H54 (cell line): ENCODE measurements around the gene GIGYF2.
"Not testable (repeated sequence)": the region's sequence is repeated elsewhere in the genome, so short reads cannot be mapped to it uniquely, and the experiment has no call there.

Experiments used
- DNase-seq: peaks from one replicate; pipeline ENCODE4 v3.0.0; 2011; ENCODE audit warnings: low spot score, mixed read lengths; ENCODE audit not compliant: insufficient read length
- FAIRE-seq: peaks from 3 replicates; lab custom pipeline; 2011; peaks lifted over from hg19 to GRCh38; lab: Jason Lieb, UNC
- POLR2A ChIP-seq: IDR thresholded peaks from 2 replicates; pipeline ENCODE4 v1.6.1; 2011; ENCODE audit warnings: low read depth, mild to moderate bottlenecking, low read length

The GIGYF2 gene

GRCh38 chr2:232668805-232669444 lies 28.2 kb upstream of the GIGYF2 start:
- no peak for TF ChIP-seq POLR2A
- no peak for DNase-seq
- no peak for FAIRE-seq

GRCh38 chr2:232672588-232672987 lies 24.5 kb upstream of the GIGYF2 start:
- FAIRE-seq (no peak), DNase-seq (no peak)
- TF ChIP-seq POLR2A = no peak

- no peak for TF ChIP-seq POLR2A
- DNase-seq (no peak), FAIRE-seq (no peak)
Observed at GRCh38 chr2:232674491-232674890, 22.6 kb upstream of the GIGYF2 start.

GRCh38 chr2:232675381-232675780 lies 21.8 kb upstream of the GIGYF2 start:
- no peak for TF ChIP-seq POLR2A
- FAIRE-seq = no peak
- no peak for DNase-seq

GRCh38 chr2:232680006-232680405 lies 17.1 kb upstream of the GIGYF2 start:
- DNase-seq = no peak
- no peak for FAIRE-seq
- no peak for TF ChIP-seq POLR2A

- no peak for TF ChIP-seq POLR2A
- DNase-seq = no peak
- no peak for FAIRE-seq
Observed at GRCh38 chr2:232681527-232681926, 15.6 kb upstream of the GIGYF2 start.

GRCh38 chr2:232683368-232683767 lies 13.8 kb upstream of the GIGYF2 start:
- TF ChIP-seq POLR2A = no peak
- DNase-seq (no peak), FAIRE-seq (no peak)

- not testable (repeated sequence) for FAIRE-seq, DNase-seq
Observed at GRCh38 chr2:232685391-232685790, 11.7 kb upstream of the GIGYF2 start.

GRCh38 chr2:232687382-232688160 lies 9.6 kb upstream of the GIGYF2 start:
- no peak for DNase-seq
- TF ChIP-seq POLR2A = no peak

GRCh38 chr2:232688201-232688600 lies 8.9 kb upstream of the GIGYF2 start:
- FAIRE-seq (no peak), DNase-seq (no peak)
- no peak for TF ChIP-seq POLR2A

More at GRCh38 chr2:232687382-232688160, 9.6 kb upstream of the GIGYF2 start:
- FAIRE-seq = no peak

- DNase-seq (no peak), FAIRE-seq (no peak)
- no peak for TF ChIP-seq POLR2A
Observed at GRCh38 chr2:232689152-232689910, 7.8 kb upstream of the GIGYF2 start.

GRCh38 chr2:232691117-232691516 lies 6.0 kb upstream of the GIGYF2 start:
- DNase-seq, FAIRE-seq: not testable (repeated sequence)

GRCh38 chr2:232693344-232693743 lies 3.8 kb upstream of the GIGYF2 start:
- TF ChIP-seq POLR2A = no peak
- no peak for FAIRE-seq

GRCh38 chr2:232696609-232697058 lies 497 bp upstream of the GIGYF2 start:
- TF ChIP-seq POLR2A = no peak
- FAIRE-seq = no peak
- no peak for DNase-seq

More at GRCh38 chr2:232693344-232693743, 3.8 kb upstream of the GIGYF2 start:
- DNase-seq = no peak

- DNase-seq (no peak), FAIRE-seq (no peak)
- no peak for TF ChIP-seq POLR2A
Observed at GRCh38 chr2:232697807-232698110, 628 bp downstream of the GIGYF2 start.
